ENCODE data around the gene CDCP2.

CDCP2 gene

DNA sequence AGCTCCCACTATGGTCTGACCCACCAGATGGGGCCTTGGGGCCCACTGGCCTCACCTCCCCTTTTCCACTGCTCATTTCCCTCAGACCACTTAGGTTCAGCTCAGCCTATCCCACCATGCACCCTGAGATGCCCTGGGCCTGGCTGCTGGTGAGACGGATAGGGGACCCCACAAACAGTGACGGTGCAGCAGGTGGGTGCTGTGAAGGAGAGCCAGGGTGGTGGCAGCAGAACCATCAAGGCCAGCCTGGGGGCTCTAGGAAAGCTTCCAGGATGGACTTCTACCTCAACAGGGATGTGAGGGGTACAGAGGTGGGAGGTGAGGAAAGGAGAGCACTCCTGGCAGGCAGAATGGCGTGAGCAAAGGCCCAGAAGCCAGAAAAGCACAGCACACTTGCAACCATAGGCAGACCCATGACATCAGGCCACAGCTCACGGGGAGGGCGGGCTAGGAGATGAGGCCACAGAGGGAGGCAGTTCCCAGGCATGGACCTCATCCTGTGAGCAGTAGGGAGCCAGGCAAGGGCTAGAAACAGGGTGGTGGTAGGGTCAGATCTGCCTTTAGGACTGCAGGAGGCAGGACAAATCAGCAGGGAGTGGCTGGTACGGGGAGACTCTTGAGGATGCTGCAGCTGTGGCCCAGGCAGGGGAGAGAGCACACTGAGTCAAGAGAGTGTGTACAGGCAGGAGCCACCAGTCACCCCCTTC, 24.0 kb upstream of the CDCP2 start:
- Histone ChIP-seq H3K79me2 (ENCODE audit: insufficient read depth, low read length) (no peaks in the 10 kb centered on the region), H3K9me3 (ENCODE audit: low read length) (no peaks in the 10 kb centered on the region), H2AFZ (ENCODE audit: low read length) (no peak overlapping the region), H3K27me3 (ENCODE audit: insufficient read depth, low read length) (no peaks in the 10 kb centered on the region), H3K27ac (ENCODE audit: low read depth, low read length, poor library complexity, severe bottlenecking) (no peak overlapping the region), H3K9me2 (ENCODE audit: low read depth, low read length) (no peaks in the 10 kb centered on the region), H3K36me3 (ENCODE audit: insufficient read depth, low read length) (peaks cover 11% of the 10 kb centered on the region), H3K4me2 (ENCODE audit: low read length) (no peak overlapping the region), H4K20me1 (ENCODE audit: insufficient read depth, low read length) (no peaks in the 10 kb centered on the region), H3K4me1 (ENCODE audit: insufficient read depth, low read length, severe bottlenecking) (no peaks in the 10 kb centered on the region), H3K9ac (ENCODE audit: low read length) (no peak overlapping the region), H3F3A (ENCODE audit: insufficient read depth, low read length) (no peaks in the 10 kb centered on the region), H3K4me3 (ENCODE audit: low read depth, low read length, poor library complexity, severe bottlenecking) (no peak overlapping the region)
- TF ChIP-seq, protein P1, sequence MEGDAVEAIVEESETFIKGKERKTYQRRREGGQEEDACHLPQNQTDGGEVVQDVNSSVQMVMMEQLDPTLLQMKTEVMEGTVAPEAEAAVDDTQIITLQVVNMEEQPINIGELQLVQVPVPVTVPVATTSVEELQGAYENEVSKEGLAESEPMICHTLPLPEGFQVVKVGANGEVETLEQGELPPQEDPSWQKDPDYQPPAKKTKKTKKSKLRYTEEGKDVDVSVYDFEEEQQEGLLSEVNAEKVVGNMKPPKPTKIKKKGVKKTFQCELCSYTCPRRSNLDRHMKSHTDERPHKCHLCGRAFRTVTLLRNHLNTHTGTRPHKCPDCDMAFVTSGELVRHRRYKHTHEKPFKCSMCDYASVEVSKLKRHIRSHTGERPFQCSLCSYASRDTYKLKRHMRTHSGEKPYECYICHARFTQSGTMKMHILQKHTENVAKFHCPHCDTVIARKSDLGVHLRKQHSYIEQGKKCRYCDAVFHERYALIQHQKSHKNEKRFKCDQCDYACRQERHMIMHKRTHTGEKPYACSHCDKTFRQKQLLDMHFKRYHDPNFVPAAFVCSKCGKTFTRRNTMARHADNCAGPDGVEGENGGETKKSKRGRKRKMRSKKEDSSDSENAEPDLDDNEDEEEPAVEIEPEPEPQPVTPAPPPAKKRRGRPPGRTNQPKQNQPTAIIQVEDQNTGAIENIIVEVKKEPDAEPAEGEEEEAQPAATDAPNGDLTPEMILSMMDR (IDR thresholded peaks at IDR 0.05; ENCODE audit: low read length) = no peak
- TF ChIP-seq EZH2 (IDR thresholded peaks at IDR 0.05; ENCODE audit: borderline replicate concordance, low read length) = no peak

DNA sequence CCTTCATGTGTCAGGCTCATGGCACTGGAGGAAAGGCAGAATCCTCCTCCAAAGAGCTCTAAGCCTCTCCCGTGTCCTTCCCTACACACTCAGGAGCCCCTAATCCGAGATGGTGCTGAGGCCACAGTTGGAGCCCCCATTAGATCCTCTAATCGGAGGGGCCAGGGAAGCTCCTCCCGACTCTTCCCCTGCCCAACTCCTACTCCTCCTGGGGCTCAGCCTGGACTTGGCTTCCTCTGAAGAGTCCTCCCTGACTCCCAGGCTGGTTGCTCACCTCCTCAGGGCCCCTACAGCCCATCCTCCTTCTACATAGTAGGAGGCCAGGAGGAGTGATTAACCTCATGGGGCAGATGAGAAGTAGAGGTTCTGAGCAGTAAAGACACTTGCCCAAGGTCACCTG, 21.3 kb upstream of the CDCP2 start:
- Histone ChIP-seq H3K9ac (ENCODE audit: low read length) (no peak overlapping the region), H3F3A (ENCODE audit: insufficient read depth, low read length) (no peaks in the 10 kb centered on the region), H3K9me3 (ENCODE audit: low read length) (no peaks in the 10 kb centered on the region), H3K4me1 (ENCODE audit: insufficient read depth, low read length, severe bottlenecking) (no peaks in the 10 kb centered on the region), H3K27me3 (ENCODE audit: insufficient read depth, low read length) (no peaks in the 10 kb centered on the region), H3K36me3 (ENCODE audit: insufficient read depth, low read length) (peaks cover 4% of the 10 kb centered on the region; the same call in 1 of the 2 replicates), H3K79me2 (ENCODE audit: insufficient read depth, low read length) (no peaks in the 10 kb centered on the region), H4K20me1 (ENCODE audit: insufficient read depth, low read length) (no peaks in the 10 kb centered on the region), H3K4me3 (ENCODE audit: low read depth, low read length, poor library complexity, severe bottlenecking) (no peak overlapping the region), H3K27ac (ENCODE audit: low read depth, low read length, poor library complexity, severe bottlenecking) (no peak overlapping the region), H3K9me2 (ENCODE audit: low read depth, low read length) (no peaks in the 10 kb centered on the region), H2AFZ (ENCODE audit: low read length) (no peak overlapping the region), H3K4me2 (ENCODE audit: low read length) (no peak overlapping the region)
- TF ChIP-seq, protein P1 (IDR thresholded peaks at IDR 0.05; ENCODE audit: low read length) = no peak

DNA sequence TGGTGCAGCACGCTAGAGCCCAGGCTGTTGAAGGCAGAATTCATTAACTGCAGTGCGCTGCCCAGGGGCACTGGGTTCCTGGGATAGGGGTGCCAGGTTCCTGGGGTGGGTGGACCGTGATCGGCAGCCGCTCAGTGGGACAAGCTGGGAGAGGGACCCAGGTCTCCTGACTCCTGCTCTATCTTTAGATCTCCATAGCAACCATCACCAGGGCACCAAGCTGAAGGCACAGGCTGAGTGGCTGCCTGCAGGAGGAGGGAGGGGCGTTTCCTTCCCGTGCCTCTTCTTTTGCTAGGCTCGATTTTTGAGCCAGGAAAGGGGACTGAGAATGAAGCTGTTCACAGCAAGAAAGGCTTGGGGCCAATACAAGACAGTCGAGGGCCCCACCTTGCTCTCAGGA, 20.9 kb upstream of the CDCP2 start:
- Histone ChIP-seq H3K36me3 (ENCODE audit: insufficient read depth, low read length) (no peaks in the 10 kb centered on the region), H3K27ac (ENCODE audit: low read depth, low read length, poor library complexity, severe bottlenecking) (no peak overlapping the region), H3K9ac (ENCODE audit: low read length) (no peak overlapping the region), H3K9me2 (ENCODE audit: low read depth, low read length) (no peaks in the 10 kb centered on the region), H2AFZ (ENCODE audit: low read length) (no peak overlapping the region), H3K4me3 (ENCODE audit: low read depth, low read length, poor library complexity, severe bottlenecking) (no peak overlapping the region), H3K4me1 (ENCODE audit: insufficient read depth, low read length, severe bottlenecking) (no peaks in the 10 kb centered on the region), H3K9me3 (ENCODE audit: low read length) (no peaks in the 10 kb centered on the region), H3K27me3 (ENCODE audit: insufficient read depth, low read length) (no peaks in the 10 kb centered on the region), H4K20me1 (ENCODE audit: insufficient read depth, low read length) (no peaks in the 10 kb centered on the region), H3K4me2 (ENCODE audit: low read length) (no peak overlapping the region), H3F3A (ENCODE audit: insufficient read depth, low read length) (no peaks in the 10 kb centered on the region), H3K79me2 (ENCODE audit: insufficient read depth, low read length) (no peaks in the 10 kb centered on the region)
- TF ChIP-seq, protein P1 (IDR thresholded peaks at IDR 0.05; ENCODE audit: low read length) = no peak
- no peak for TF ChIP-seq EZH2 (IDR thresholded peaks at IDR 0.05; ENCODE audit: borderline replicate concordance, low read length)
